Measurements from ENCODE around the gene SEMA5B.

- TF ChIP-seq, protein P1, sequence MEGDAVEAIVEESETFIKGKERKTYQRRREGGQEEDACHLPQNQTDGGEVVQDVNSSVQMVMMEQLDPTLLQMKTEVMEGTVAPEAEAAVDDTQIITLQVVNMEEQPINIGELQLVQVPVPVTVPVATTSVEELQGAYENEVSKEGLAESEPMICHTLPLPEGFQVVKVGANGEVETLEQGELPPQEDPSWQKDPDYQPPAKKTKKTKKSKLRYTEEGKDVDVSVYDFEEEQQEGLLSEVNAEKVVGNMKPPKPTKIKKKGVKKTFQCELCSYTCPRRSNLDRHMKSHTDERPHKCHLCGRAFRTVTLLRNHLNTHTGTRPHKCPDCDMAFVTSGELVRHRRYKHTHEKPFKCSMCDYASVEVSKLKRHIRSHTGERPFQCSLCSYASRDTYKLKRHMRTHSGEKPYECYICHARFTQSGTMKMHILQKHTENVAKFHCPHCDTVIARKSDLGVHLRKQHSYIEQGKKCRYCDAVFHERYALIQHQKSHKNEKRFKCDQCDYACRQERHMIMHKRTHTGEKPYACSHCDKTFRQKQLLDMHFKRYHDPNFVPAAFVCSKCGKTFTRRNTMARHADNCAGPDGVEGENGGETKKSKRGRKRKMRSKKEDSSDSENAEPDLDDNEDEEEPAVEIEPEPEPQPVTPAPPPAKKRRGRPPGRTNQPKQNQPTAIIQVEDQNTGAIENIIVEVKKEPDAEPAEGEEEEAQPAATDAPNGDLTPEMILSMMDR (IDR thresholded peaks at IDR 0.05; ENCODE audit: low read length) = no peak
- no peak for TF ChIP-seq EZH2 (IDR thresholded peaks at IDR 0.05; ENCODE audit: borderline replicate concordance, low read length)
Measured at GRCh38 chr3:123021388-123021787, 6.2 kb downstream of the SEMA5B start.
